Measurements from ENCODE around the gene DDX56. TPM values are rescaled to one million over a fixed set of nuclear protein-coding genes. Genes with fewer than 3 reads are reported as not detected.

DDX56 gene
- 10 to 100 TPM; 59.9 to 72.3 TPM for total RNA-seq

DNA sequence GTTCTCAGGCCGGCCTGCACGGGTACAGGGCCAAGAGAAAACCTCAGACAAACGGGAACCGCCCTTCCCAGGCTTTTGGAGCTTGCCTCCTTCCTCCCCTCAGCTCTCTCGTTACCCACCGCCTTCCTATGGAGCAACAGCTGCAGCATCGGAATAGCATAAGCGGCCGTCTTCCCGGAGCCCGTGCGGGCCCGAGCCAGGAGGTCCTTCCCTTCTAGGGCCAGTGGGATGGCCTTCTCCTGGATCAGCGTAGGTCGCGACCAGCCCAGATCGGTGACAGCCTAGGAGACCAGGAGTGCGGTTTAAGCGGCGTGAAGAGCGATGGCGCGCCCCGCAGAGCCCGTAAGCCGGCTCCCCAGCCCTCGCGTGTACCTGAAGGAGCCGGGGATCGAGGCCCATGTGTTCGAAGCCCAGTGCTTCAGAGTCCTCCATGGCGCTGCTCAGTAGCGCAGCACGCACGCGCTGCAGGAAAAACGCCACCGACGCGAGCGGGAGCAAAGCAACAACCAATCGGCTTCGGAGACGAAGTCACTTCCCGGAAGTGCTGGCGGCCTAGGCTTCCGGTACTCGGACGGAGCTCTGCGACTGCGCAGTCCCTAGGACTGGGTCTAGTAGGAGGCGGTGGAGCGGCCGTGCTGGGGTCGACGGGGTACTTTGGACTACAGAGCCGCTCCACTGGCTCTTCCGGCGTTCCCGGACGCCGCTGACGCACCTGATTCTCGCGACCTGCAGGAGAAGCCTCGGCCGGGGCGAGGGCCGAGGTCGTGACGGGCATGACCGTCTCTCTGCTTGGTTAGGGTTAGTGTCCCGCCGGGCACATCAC is at the start of gene DDX56:
Gene DDX56, minus strand, starts transcription at position 445 of the 823 bp plus-strand sequence. Its CDS starts 13 bp downstream, at position 432.
- ATAC-seq (replicated peaks in 1 of 2): peak; percentile 98
- Mint-ChIP-seq H3K36me3 (ENCODE audit: insufficient read depth in 2 of 2) (peaks cover 8 to 23% of the 10 kb centered on the region in 2 donors), H3K27ac (peak within 1 kb of the TSS; percentile 85), H3K27me3 (ENCODE audit: low read depth) (no peaks in the 10 kb centered on the region), H3K4me3 (peak within 1 kb of the TSS; percentile 91 to 95), H3K4me1 (ENCODE audit: low read depth) (peaks cover 43% of the 10 kb centered on the region), H3K9me3 (no peaks in the 10 kb centered on the region)
- DNase-seq: peak; percentile 92 to 96

GRCh38 chr7:44622342-44623151 is 48.8 kb upstream of the DDX56 start:
- peak overlapping the region; percentile 80 to 87 for H3K4me3 Mint-ChIP-seq
- no peaks in the 10 kb centered on the region for H3K27me3 Mint-ChIP-seq (ENCODE audit: low read depth)
- H3K27ac Mint-ChIP-seq: peak overlapping the region; percentile 77
- H3K4me1 Mint-ChIP-seq (ENCODE audit: low read depth): peaks cover 96% of the 10 kb centered on the region
- DNase-seq: peak; percentile 63 to 67
- peak; percentile 89 to 90 for ATAC-seq (replicated peaks in 1 of 2)
- H3K9me3 Mint-ChIP-seq: peaks cover 0 to 2% of the 10 kb centered on the region in 2 donors
- H3K36me3 Mint-ChIP-seq (ENCODE audit: insufficient read depth in 2 of 2): peaks cover 6 to 13% of the 10 kb centered on the region in 2 donors

DNA sequence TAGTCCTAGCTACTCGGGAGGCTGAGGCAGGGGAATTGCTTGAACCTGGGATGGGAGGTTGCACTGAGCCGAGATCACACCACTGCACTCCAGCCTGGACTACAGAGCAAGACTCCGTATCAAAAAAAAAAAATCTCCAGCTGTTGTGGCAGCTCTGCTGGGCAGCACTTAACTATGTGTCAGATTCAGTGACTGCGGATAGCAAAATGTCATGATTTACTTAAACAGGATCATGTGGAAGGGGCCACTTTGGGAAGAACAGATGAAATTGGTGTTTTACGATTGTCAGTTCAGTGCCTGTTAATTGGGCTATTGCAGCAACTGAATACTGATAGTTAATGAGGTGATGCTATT is 48.0 kb upstream of the DDX56 start:
- H3K27ac Mint-ChIP-seq: peak overlapping the region; percentile 77
- peaks cover 0 to 2% of the 10 kb centered on the region in 2 donors for H3K9me3 Mint-ChIP-seq
- ATAC-seq (replicated peaks in 1 of 2) (no peak), DNase-seq (no peak)
- peaks cover 6 to 13% of the 10 kb centered on the region in 2 donors for H3K36me3 Mint-ChIP-seq (ENCODE audit: insufficient read depth in 2 of 2)
- no peaks in the 10 kb centered on the region for H3K27me3 Mint-ChIP-seq (ENCODE audit: low read depth)
- H3K4me3 Mint-ChIP-seq: peak overlapping the region; percentile 44 to 58
- H3K4me1 Mint-ChIP-seq (ENCODE audit: low read depth): peaks cover 99% of the 10 kb centered on the region

GRCh38 chr7:44621034-44621749 is 47.5 kb upstream of the DDX56 start:
- H3K27ac Mint-ChIP-seq: peak overlapping the region; percentile 77
- H3K36me3 Mint-ChIP-seq (ENCODE audit: insufficient read depth in 2 of 2): peaks cover 6 to 11% of the 10 kb centered on the region in 2 donors
- peaks cover 0 to 2% of the 10 kb centered on the region in 2 donors for H3K9me3 Mint-ChIP-seq
- DNase-seq (no peak), ATAC-seq (replicated peaks in 1 of 2) (no peak)
- peaks cover 95% of the 10 kb centered on the region for H3K4me1 Mint-ChIP-seq (ENCODE audit: low read depth)
- peak overlapping the region; percentile 21 to 44 for H3K4me3 Mint-ChIP-seq
- no peaks in the 10 kb centered on the region for H3K27me3 Mint-ChIP-seq (ENCODE audit: low read depth)

GRCh38 chr7:44618753-44619152 is 45.0 kb upstream of the DDX56 start:
- peak overlapping the region; percentile 78 to 81 for H3K4me3 Mint-ChIP-seq
- H3K27ac Mint-ChIP-seq: peak overlapping the region; percentile 97
- peaks cover 2 to 7% of the 10 kb centered on the region in 2 donors for H3K36me3 Mint-ChIP-seq (ENCODE audit: insufficient read depth in 2 of 2)
- ATAC-seq (replicated peaks in 1 of 2) (no peak), DNase-seq (peak; percentile 38 to 43)
- peaks cover 0 to 2% of the 10 kb centered on the region in 2 donors for H3K9me3 Mint-ChIP-seq
- no peaks in the 10 kb centered on the region for H3K27me3 Mint-ChIP-seq (ENCODE audit: low read depth)
- peaks cover 94% of the 10 kb centered on the region for H3K4me1 Mint-ChIP-seq (ENCODE audit: low read depth)

GRCh38 chr7:44618045-44618444 is 44.3 kb upstream of the DDX56 start:
- Mint-ChIP-seq H3K27ac (peak overlapping the region; percentile 97), H3K36me3 (ENCODE audit: insufficient read depth in 2 of 2) (peaks cover 2 to 7% of the 10 kb centered on the region in 2 donors), H3K4me1 (ENCODE audit: low read depth) (peaks cover 90% of the 10 kb centered on the region), H3K9me3 (peaks cover 0 to 2% of the 10 kb centered on the region in 2 donors), H3K4me3 (peak overlapping the region; percentile 78 to 81), H3K27me3 (ENCODE audit: low read depth) (no peaks in the 10 kb centered on the region)
- DNase-seq: no peak
- no peak for ATAC-seq (replicated peaks in 1 of 2)

GRCh38 chr7:44617225-44617890 is 43.6 kb upstream of the DDX56 start:
- peaks cover 90% of the 10 kb centered on the region for H3K4me1 Mint-ChIP-seq (ENCODE audit: low read depth)
- H3K36me3 Mint-ChIP-seq (ENCODE audit: insufficient read depth in 2 of 2): peaks cover 2 to 9% of the 10 kb centered on the region in 2 donors
- ATAC-seq (replicated peaks in 1 of 2) (peak; percentile 90), DNase-seq (peak; percentile 46 to 54)
- H3K27ac Mint-ChIP-seq: peak overlapping the region; percentile 97
- peak overlapping the region; percentile 78 to 81 for H3K4me3 Mint-ChIP-seq
- H3K9me3 Mint-ChIP-seq: peaks cover 0 to 2% of the 10 kb centered on the region in 2 donors
- no peaks in the 10 kb centered on the region for H3K27me3 Mint-ChIP-seq (ENCODE audit: low read depth)

GRCh38 chr7:44616545-44616944 is 42.8 kb upstream of the DDX56 start:
- ATAC-seq (replicated peaks in 1 of 2) (no peak), DNase-seq (no peak)
- H3K27me3 Mint-ChIP-seq (ENCODE audit: low read depth): no peaks in the 10 kb centered on the region
- no peak overlapping the region for H3K27ac Mint-ChIP-seq
- H3K4me1 Mint-ChIP-seq (ENCODE audit: low read depth): peaks cover 90% of the 10 kb centered on the region
- peaks cover 2 to 7% of the 10 kb centered on the region in 2 donors for H3K36me3 Mint-ChIP-seq (ENCODE audit: insufficient read depth in 2 of 2)
- peaks cover 0 to 2% of the 10 kb centered on the region in 2 donors for H3K9me3 Mint-ChIP-seq
- no peak overlapping the region for H3K4me3 Mint-ChIP-seq

DNA sequence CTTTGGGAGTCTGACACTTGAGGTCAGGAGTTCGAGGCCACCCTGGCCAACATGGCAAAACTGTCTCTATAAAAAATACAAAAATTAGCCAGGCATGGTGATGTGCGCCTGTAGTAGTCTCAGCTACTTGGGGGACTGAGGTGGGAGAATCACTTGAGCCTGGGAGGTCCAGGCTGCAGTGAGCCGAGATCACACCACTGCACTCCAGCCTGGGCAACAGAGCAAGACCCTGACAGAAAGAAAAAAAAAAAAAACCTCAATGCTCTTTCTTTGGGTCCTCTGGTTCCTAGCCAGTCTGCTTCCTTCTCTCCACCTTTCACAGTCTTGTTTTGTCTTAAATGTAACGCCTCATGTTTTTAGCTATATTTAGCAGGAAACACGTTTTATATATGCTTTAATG is 42.1 kb upstream of the DDX56 start:
- H3K27ac Mint-ChIP-seq: peak overlapping the region; percentile 76

GRCh38 chr7:44615149-44615611 is 41.5 kb upstream of the DDX56 start:
- no peaks in the 10 kb centered on the region for H3K27me3 Mint-ChIP-seq (ENCODE audit: low read depth)
- ATAC-seq (replicated peaks in 1 of 2) (no peak), DNase-seq (no peak)
- peak overlapping the region; percentile 32 to 60 for H3K4me3 Mint-ChIP-seq
- no peaks in the 10 kb centered on the region for H3K9me3 Mint-ChIP-seq
- peaks cover 82% of the 10 kb centered on the region for H3K4me1 Mint-ChIP-seq (ENCODE audit: low read depth)
- H3K36me3 Mint-ChIP-seq (ENCODE audit: insufficient read depth in 2 of 2): peaks cover 0 to 5% of the 10 kb centered on the region in 2 donors
- H3K27ac Mint-ChIP-seq: peak overlapping the region; percentile 58

More for the DNA sequence above, 42.1 kb upstream of the DDX56 start:
- ATAC-seq (replicated peaks in 1 of 2) (no peak), DNase-seq (no peak)
- Mint-ChIP-seq H3K4me1 (ENCODE audit: low read depth) (peaks cover 82% of the 10 kb centered on the region), H3K36me3 (ENCODE audit: insufficient read depth in 2 of 2) (peaks cover 0 to 5% of the 10 kb centered on the region in 2 donors), H3K4me3 (peak overlapping the region in 1 of 2 donors; percentile 58), H3K27me3 (ENCODE audit: low read depth) (no peaks in the 10 kb centered on the region), H3K9me3 (no peaks in the 10 kb centered on the region)

GRCh38 chr7:44609829-44610228 is 36.1 kb upstream of the DDX56 start:
- Mint-ChIP-seq H3K4me3 (peak overlapping the region in 1 of 2 donors; percentile 55), H3K4me1 (ENCODE audit: low read depth) (peaks cover 72% of the 10 kb centered on the region), H3K36me3 (ENCODE audit: insufficient read depth in 2 of 2) (peaks cover 0 to 3% of the 10 kb centered on the region in 2 donors), H3K27me3 (ENCODE audit: low read depth) (no peaks in the 10 kb centered on the region), H3K27ac (peak overlapping the region; percentile 24), H3K9me3 (no peaks in the 10 kb centered on the region)
- no peak for ATAC-seq (replicated peaks in 1 of 2)
- no peak for DNase-seq
